Measurements from ENCODE around the gene GRIN2A. TPM values are rescaled to one million over a fixed set of nuclear protein-coding genes. Genes with fewer than 3 reads are reported as not detected.

GRIN2A gene
- total RNA-seq, 4 donors from 2014 or later: 0.19 to 0.56 (median 0.35) TPM

GRCh38 chr16:9741776-9742175 lies 440.5 kb downstream of the GRIN2A start:
- no peaks in the 10 kb centered on the region for H3K4me1 ChIP-seq
- no peak overlapping the region for H3K4me3 ChIP-seq
- no peaks in the 10 kb centered on the region for H3K27me3 ChIP-seq
- no peaks in the 10 kb centered on the region for H3K36me3 ChIP-seq
- H3K27ac ChIP-seq: no peak overlapping the region
- intact Hi-C loops (cut with DNase I): no loop called here
- no peak for TF ChIP-seq POLR2A (IDR thresholded peaks at IDR 0.05)
- no peak for TF ChIP-seq CTCF (IDR thresholded peaks at IDR 0.05)
- H3K9me3 ChIP-seq: no peaks in the 10 kb centered on the region
- no peak for DNase-seq

DNA sequence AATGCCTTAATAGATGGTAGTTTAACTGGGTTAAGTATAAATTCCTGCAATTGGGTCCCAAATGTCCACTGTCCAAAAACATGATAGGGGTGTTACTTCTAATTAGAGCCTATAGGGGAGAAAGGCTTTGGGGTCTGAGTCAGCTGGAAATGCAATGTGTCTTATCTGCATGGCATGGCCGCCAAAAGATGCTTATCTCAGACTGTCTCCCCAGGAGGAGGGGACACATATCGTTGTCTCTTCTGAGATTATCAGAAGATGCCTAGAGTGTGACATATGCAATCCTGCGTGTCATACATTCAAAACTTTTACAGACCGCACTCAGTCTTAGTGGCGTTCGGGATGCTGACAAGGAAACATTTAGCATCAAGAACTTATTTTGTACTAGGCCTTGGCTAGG lies 442.9 kb downstream of the GRIN2A start:
- no peak for DNase-seq
- H3K27me3 ChIP-seq: no peaks in the 10 kb centered on the region
- no peak overlapping the region for H3K4me3 ChIP-seq
- H3K27ac ChIP-seq: no peak overlapping the region
- WGBS, 2 donors: 75 to 81% methylated on average over 5 to 6 of the region's 6 CpGs
- no peaks in the 10 kb centered on the region for H3K9me3 ChIP-seq
- intact Hi-C loops (cut with DNase I): no loop called here
- no peaks in the 10 kb centered on the region for H3K4me1 ChIP-seq
- H3K36me3 ChIP-seq: no peaks in the 10 kb centered on the region
- TF ChIP-seq POLR2A (IDR thresholded peaks at IDR 0.05): no peak
- TF ChIP-seq CTCF (IDR thresholded peaks at IDR 0.05): no peak

GRCh38 chr16:9738690-9739089 lies 443.5 kb downstream of the GRIN2A start:
- H3K27me3 ChIP-seq: no peaks in the 10 kb centered on the region
- H3K4me1 ChIP-seq: no peaks in the 10 kb centered on the region
- no peak for DNase-seq
- H3K27ac ChIP-seq: no peak overlapping the region
- intact Hi-C loops (cut with DNase I): no loop called here
- WGBS, 2 donors: 66 to 88% methylated on average over 5 to 6 of the region's 6 CpGs
- no peak overlapping the region for H3K4me3 ChIP-seq
- TF ChIP-seq POLR2A (IDR thresholded peaks at IDR 0.05) (no peak), CTCF (IDR thresholded peaks at IDR 0.05) (no peak)
- H3K9me3 ChIP-seq: no peaks in the 10 kb centered on the region
- no peaks in the 10 kb centered on the region for H3K36me3 ChIP-seq

DNA sequence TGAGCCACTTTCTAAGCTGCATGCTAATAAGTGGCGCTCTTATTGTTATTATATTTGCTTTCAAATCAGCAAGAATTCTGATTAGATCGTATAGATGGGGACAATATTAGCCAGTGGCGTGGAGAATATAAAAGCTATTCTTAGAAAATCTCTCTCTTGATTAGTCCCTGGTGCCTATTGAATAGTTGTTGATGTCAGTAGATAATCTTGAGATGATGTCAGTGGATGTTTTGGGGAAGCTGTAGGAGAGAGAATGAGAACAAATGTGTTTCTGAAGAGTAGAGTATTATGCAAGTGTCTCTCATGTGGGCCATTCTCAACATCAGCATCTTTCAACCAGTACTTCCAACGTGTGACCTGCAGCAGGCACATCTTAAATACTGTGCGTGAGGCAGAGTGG lies 445.7 kb downstream of the GRIN2A start:
- Histone ChIP-seq H3K4me1 (no peaks in the 10 kb centered on the region), H3K27me3 (no peaks in the 10 kb centered on the region), H3K27ac (no peak overlapping the region), H3K36me3 (no peaks in the 10 kb centered on the region), H3K9me3 (no peaks in the 10 kb centered on the region), H3K4me3 (no peak overlapping the region)
- DNase-seq: no peak
- WGBS, 2 donors: 78 to 82% methylated on average over 5 of the region's 5 CpGs
- intact Hi-C loops (cut with DNase I): no loop called here
- TF ChIP-seq POLR2A (IDR thresholded peaks at IDR 0.05) (no peak), CTCF (IDR thresholded peaks at IDR 0.05) (no peak)

GRCh38 chr16:9723136-9723535 lies 459.1 kb downstream of the GRIN2A start:
- no peaks in the 10 kb centered on the region for H3K27me3 ChIP-seq
- H3K9me3 ChIP-seq: no peaks in the 10 kb centered on the region
- no peak for TF ChIP-seq POLR2A (IDR thresholded peaks at IDR 0.05)
- H3K27ac ChIP-seq: no peak overlapping the region
- intact Hi-C loops (cut with DNase I): no loop called here
- H3K4me3 ChIP-seq: no peak overlapping the region
- H3K36me3 ChIP-seq: no peaks in the 10 kb centered on the region
- no peak for DNase-seq
- no peaks in the 10 kb centered on the region for H3K4me1 ChIP-seq

- Histone ChIP-seq H3K27ac (no peak overlapping the region), H3K4me3 (no peak overlapping the region), H3K36me3 (no peaks in the 10 kb centered on the region), H3K9me3 (no peaks in the 10 kb centered on the region), H3K27me3 (no peaks in the 10 kb centered on the region), H3K4me1 (no peaks in the 10 kb centered on the region)
- no peak for DNase-seq
- intact Hi-C loops (cut with DNase I): no loop called here
- TF ChIP-seq POLR2A (IDR thresholded peaks at IDR 0.05) (no peak), CTCF (IDR thresholded peaks at IDR 0.05) (no peak)
- WGBS, 2 donors: 62 to 64% methylated on average over 6 of the region's 6 CpGs
Observed at GRCh38 chr16:9713907-9714306, 468.3 kb downstream of the GRIN2A start.
